NCI-H345 treated with DMSO at 0.1 percent for 48 hours (cell line): ENCODE data around the gene RERE.

ENCODE experiments used
- DNase-seq: peaks from one replicate; lab custom pipeline; 2025; ENCODE audit not compliant: unreplicated experiment; lab: John Stamatoyannopoulos, UW

The RERE gene

GRCh38 chr1:8317647-8318381 lies 499.6 kb downstream of the RERE start, which contains the start of gene SLC45A1:
TSS of gene SLC45A1 (plus strand) at chr1:8318114. CDS start at chr1:8324330, 6,216 bp downstream.
- peak; percentile 35 for DNase-seq

GRCh38 chr1:8315573-8316475 lies 501.6 kb downstream of the RERE start:
- no peak for DNase-seq

- peak; percentile 56 for DNase-seq
Measured at GRCh38 chr1:8314346-8315280, 502.8 kb downstream of the RERE start.

- DNase-seq, result no peak
Measured at GRCh38 chr1:8313231-8313630, 504.2 kb downstream of the RERE start.

- DNase-seq, result peak; percentile 89
Measured at GRCh38 chr1:8312235-8313218, 504.9 kb downstream of the RERE start.

- no peak for DNase-seq
Measured at GRCh38 chr1:8311068-8311718, 506.2 kb downstream of the RERE start.

- no peak for DNase-seq
Measured at GRCh38 chr1:8307628-8308027, 509.8 kb downstream of the RERE start.

- DNase-seq, result no peak
Measured at GRCh38 chr1:8303876-8304275, 513.6 kb downstream of the RERE start.

- no peak for DNase-seq
Measured at GRCh38 chr1:8303141-8303540, 514.3 kb downstream of the RERE start.
